ENCODE results near the gene TXNDC12. TPM values are rescaled to one million over a fixed set of nuclear protein-coding genes. Genes with fewer than 3 reads are reported as not detected.

Gene TXNDC12
- total RNA-seq, 1 donor from 2014 or later: 75.3 TPM

DNA sequence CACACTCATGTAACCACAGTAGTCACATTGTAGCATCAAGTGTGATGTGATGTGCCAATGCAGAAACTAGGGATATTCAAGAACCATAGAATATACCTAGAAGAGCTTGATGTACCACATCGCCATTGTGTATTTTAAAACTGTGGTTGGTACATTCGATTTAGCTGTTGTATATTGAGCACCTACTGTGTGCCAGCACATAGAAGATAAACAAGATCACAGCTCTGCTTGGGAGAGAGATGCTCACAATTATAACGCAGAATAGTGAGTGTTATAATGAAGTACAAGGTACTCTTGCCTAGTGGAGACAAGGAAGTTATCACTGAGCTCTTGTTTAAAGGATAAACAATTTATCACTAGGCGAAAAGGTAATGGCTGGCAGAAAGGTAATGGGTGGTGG is 5.8 kb upstream of the TXNDC12 start:
- H4K20me1 ChIP-seq (ENCODE audit: low read depth): peaks cover 42% of the 10 kb centered on the region
- no peak overlapping the region for H3K4me2 ChIP-seq
- Mint-ChIP-seq H3K27me3 (ENCODE audit: insufficient read depth, low read depth) (peaks cover 2% of the 10 kb centered on the region), H3K9me3 (no peaks in the 10 kb centered on the region), H3K27ac (no peak overlapping the region), H3K4me1 (peaks cover 19% of the 10 kb centered on the region), H3K36me3 (peaks cover 14% of the 10 kb centered on the region), H3K4me3 (no peak overlapping the region)
- H3K9me3 ChIP-seq (ENCODE audit: low read depth): no peaks in the 10 kb centered on the region
- TF ChIP-seq EZH2phosphoT487 (IDR thresholded peaks at IDR 0.05): no peak
- TF ChIP-seq, protein P1, sequence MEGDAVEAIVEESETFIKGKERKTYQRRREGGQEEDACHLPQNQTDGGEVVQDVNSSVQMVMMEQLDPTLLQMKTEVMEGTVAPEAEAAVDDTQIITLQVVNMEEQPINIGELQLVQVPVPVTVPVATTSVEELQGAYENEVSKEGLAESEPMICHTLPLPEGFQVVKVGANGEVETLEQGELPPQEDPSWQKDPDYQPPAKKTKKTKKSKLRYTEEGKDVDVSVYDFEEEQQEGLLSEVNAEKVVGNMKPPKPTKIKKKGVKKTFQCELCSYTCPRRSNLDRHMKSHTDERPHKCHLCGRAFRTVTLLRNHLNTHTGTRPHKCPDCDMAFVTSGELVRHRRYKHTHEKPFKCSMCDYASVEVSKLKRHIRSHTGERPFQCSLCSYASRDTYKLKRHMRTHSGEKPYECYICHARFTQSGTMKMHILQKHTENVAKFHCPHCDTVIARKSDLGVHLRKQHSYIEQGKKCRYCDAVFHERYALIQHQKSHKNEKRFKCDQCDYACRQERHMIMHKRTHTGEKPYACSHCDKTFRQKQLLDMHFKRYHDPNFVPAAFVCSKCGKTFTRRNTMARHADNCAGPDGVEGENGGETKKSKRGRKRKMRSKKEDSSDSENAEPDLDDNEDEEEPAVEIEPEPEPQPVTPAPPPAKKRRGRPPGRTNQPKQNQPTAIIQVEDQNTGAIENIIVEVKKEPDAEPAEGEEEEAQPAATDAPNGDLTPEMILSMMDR (IDR thresholded peaks at IDR 0.05): no peak
- no peaks in the 10 kb centered on the region for H3K27me3 ChIP-seq
- no peak overlapping the region for H3K4me3 ChIP-seq
- H3K36me3 ChIP-seq: peaks cover 17% of the 10 kb centered on the region
- H3K79me2 ChIP-seq (ENCODE audit: low read depth): peaks cover 79% of the 10 kb centered on the region
- peaks cover under 1% of the 10 kb centered on the region for H3F3A ChIP-seq (ENCODE audit: low read depth)
- H3K4me1 ChIP-seq: peaks cover 15% of the 10 kb centered on the region
- no peak overlapping the region for H2AFZ ChIP-seq (replicated peaks)
- no peak for DNase-seq (ENCODE audit: low spot score)
- no peak overlapping the region for H3K27ac ChIP-seq
- H3K9ac ChIP-seq: no peak overlapping the region

DNA sequence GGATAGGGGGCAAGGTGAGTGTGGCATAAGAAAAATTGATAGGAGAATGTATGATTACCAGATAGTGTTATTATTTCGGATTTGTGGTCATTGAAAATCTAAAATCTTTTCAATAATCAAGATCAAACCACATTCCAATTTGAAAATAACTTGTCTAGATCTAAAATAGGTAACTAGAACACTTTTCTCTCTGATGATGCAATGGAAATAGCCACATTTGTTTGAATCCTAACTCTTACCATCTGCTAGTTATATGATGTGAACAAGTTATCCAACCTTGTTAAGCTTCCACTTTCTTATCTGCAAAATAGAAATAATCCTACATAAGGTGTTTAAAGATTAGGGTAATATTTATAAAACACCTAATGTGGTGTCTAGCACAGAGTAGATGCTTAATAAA is 4.9 kb upstream of the TXNDC12 start:
- Mint-ChIP-seq H3K9me3 (no peaks in the 10 kb centered on the region), H3K4me3 (no peak overlapping the region), H3K36me3 (peaks cover 14% of the 10 kb centered on the region), H3K4me1 (peaks cover 19% of the 10 kb centered on the region), H3K27ac (no peak overlapping the region), H3K27me3 (ENCODE audit: insufficient read depth, low read depth) (peaks cover 2% of the 10 kb centered on the region)
- Histone ChIP-seq H2AFZ (replicated peaks) (no peak overlapping the region), H3K4me3 (no peak overlapping the region), H3K4me1 (peaks cover 15% of the 10 kb centered on the region), H3F3A (ENCODE audit: low read depth) (peaks cover 10% of the 10 kb centered on the region), H4K20me1 (ENCODE audit: low read depth) (peaks cover 42% of the 10 kb centered on the region), H3K27ac (no peak overlapping the region), H3K9me3 (ENCODE audit: low read depth) (no peaks in the 10 kb centered on the region), H3K9ac (no peak overlapping the region), H3K4me2 (no peak overlapping the region), H3K36me3 (peaks cover 14% of the 10 kb centered on the region), H3K27me3 (no peaks in the 10 kb centered on the region), H3K79me2 (ENCODE audit: low read depth) (peaks cover 84% of the 10 kb centered on the region)
- no peak for DNase-seq (ENCODE audit: low spot score)
- TF ChIP-seq, protein P1 (IDR thresholded peaks at IDR 0.05): no peak
- no peak for TF ChIP-seq EZH2 (IDR thresholded peaks at IDR 0.05)
- no peak for TF ChIP-seq EZH2phosphoT487 (IDR thresholded peaks at IDR 0.05)

DNA sequence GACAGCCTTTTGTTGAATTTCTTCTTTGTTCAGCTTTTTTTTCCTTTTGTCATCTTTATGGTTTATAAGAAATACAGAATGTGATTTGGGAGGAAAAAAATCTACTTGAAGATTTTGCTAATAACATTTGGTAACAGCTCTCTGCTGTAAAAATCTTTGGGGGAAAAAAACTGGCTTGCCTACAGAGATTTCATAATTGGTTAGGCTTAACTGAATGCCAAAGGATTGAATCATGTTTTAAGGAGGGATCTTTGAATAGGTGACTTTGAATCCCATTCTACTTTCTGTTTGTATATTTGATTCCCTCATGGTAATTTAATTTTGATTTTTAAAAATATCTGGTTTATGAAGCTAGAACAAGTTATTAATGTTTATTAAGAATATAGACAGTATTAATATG is 4.3 kb upstream of the TXNDC12 start:
- no peak overlapping the region for H3K27ac Mint-ChIP-seq

More for the DNA sequence above, 4.3 kb upstream of the TXNDC12 start:
- H3K9ac ChIP-seq: no peak overlapping the region
- H3K36me3 ChIP-seq: peaks cover 10% of the 10 kb centered on the region
- peaks cover 14% of the 10 kb centered on the region for H3K36me3 Mint-ChIP-seq
- H4K20me1 ChIP-seq (ENCODE audit: low read depth): peaks cover 46% of the 10 kb centered on the region
- peaks cover 22% of the 10 kb centered on the region for H3K4me1 Mint-ChIP-seq
- H3K9me3 Mint-ChIP-seq: no peaks in the 10 kb centered on the region
- peaks cover 90% of the 10 kb centered on the region for H3K79me2 ChIP-seq (ENCODE audit: low read depth)
- TF ChIP-seq, protein P1 (IDR thresholded peaks at IDR 0.05): no peak
- TF ChIP-seq EZH2phosphoT487 (IDR thresholded peaks at IDR 0.05): no peak
- TF ChIP-seq EZH2 (IDR thresholded peaks at IDR 0.05): no peak
- no peak overlapping the region for H3K4me3 Mint-ChIP-seq
- no peaks in the 10 kb centered on the region for H3K9me3 ChIP-seq (ENCODE audit: low read depth)
- H3K4me2 ChIP-seq: no peak overlapping the region
- no peak overlapping the region for H3K4me3 ChIP-seq
- no peak for DNase-seq (ENCODE audit: low spot score)
- H3K27me3 Mint-ChIP-seq (ENCODE audit: insufficient read depth, low read depth): peaks cover 4% of the 10 kb centered on the region
- peaks cover 15% of the 10 kb centered on the region for H3K4me1 ChIP-seq
- peaks cover 13% of the 10 kb centered on the region for H3F3A ChIP-seq (ENCODE audit: low read depth)
- no peak overlapping the region for H3K27ac ChIP-seq
- no peak overlapping the region for H2AFZ ChIP-seq (replicated peaks)
- H3K27me3 ChIP-seq: no peaks in the 10 kb centered on the region

Data from neural progenitor cell (in vitro differentiated cells).